Measurements from ENCODE around the gene SMAD3.

SMAD3 gene

GRCh38 chr15:67047149-67047661 lies 18.2 kb upstream of the SMAD3 start:
- Histone ChIP-seq H3K27me3 (ENCODE audit: control insufficient read depth in 1 of 2, insufficient read depth in 2 of 2, low read length in 2 of 2) (no peaks in the 10 kb centered on the region), H3K9me3 (ENCODE audit: control insufficient read depth in 1 of 2, low read length in 2 of 2) (no peaks in the 10 kb centered on the region), H3K36me3 (ENCODE audit: control insufficient read depth in 1 of 2, insufficient read depth in 2 of 2, low read length in 2 of 2) (no peaks in the 10 kb centered on the region), H3K9ac (ENCODE audit: low read depth in 1 of 2, low read length in 2 of 2) (no peak overlapping the region), H3K27ac (ENCODE audit: low read depth, low read length) (no peak overlapping the region), H3K4me1 (ENCODE audit: control insufficient read depth in 1 of 2, insufficient read depth in 2 of 2, low read length in 2 of 2) (peaks cover 64 to 71% of the 10 kb centered on the region in 2 donors), H3K4me3 (ENCODE audit: low read depth in 1 of 2, low read length in 2 of 2) (no peak overlapping the region)

- H3K27me3 ChIP-seq (ENCODE audit: control insufficient read depth in 1 of 2, insufficient read depth in 2 of 2, low read length in 2 of 2): no peaks in the 10 kb centered on the region
- H3K9me3 ChIP-seq (ENCODE audit: control insufficient read depth in 1 of 2, low read length in 2 of 2): no peaks in the 10 kb centered on the region
- peak overlapping the region; percentile 43 for H3K4me3 ChIP-seq (ENCODE audit: low read depth in 1 of 2, low read length in 2 of 2)
- no peaks in the 10 kb centered on the region for H3K36me3 ChIP-seq (ENCODE audit: control insufficient read depth in 1 of 2, insufficient read depth in 2 of 2, low read length in 2 of 2)
- peaks cover 51 to 58% of the 10 kb centered on the region in 2 donors for H3K4me1 ChIP-seq (ENCODE audit: control insufficient read depth in 1 of 2, insufficient read depth in 2 of 2, low read length in 2 of 2)
- H3K27ac ChIP-seq (ENCODE audit: low read depth, low read length): peak overlapping the region; percentile 92
- peak overlapping the region; percentile 58 to 71 for H3K9ac ChIP-seq (ENCODE audit: low read depth in 1 of 2, low read length in 2 of 2)
Observed at GRCh38 chr15:67048281-67049279, 16.8 kb upstream of the SMAD3 start.

GRCh38 chr15:67049351-67050044 lies 15.9 kb upstream of the SMAD3 start:
- Histone ChIP-seq H3K36me3 (ENCODE audit: control insufficient read depth in 1 of 2, insufficient read depth in 2 of 2, low read length in 2 of 2) (no peaks in the 10 kb centered on the region), H3K27me3 (ENCODE audit: control insufficient read depth in 1 of 2, insufficient read depth in 2 of 2, low read length in 2 of 2) (no peaks in the 10 kb centered on the region), H3K4me1 (ENCODE audit: control insufficient read depth in 1 of 2, insufficient read depth in 2 of 2, low read length in 2 of 2) (peaks cover 43 to 49% of the 10 kb centered on the region in 2 donors), H3K9me3 (ENCODE audit: control insufficient read depth in 1 of 2, low read length in 2 of 2) (no peaks in the 10 kb centered on the region), H3K9ac (ENCODE audit: low read depth in 1 of 2, low read length in 2 of 2) (peak overlapping the region; percentile 39 to 57), H3K27ac (ENCODE audit: low read depth, low read length) (peak overlapping the region; percentile 92), H3K4me3 (ENCODE audit: low read depth in 1 of 2, low read length in 2 of 2) (peak overlapping the region; percentile 40 to 43)

DNA sequence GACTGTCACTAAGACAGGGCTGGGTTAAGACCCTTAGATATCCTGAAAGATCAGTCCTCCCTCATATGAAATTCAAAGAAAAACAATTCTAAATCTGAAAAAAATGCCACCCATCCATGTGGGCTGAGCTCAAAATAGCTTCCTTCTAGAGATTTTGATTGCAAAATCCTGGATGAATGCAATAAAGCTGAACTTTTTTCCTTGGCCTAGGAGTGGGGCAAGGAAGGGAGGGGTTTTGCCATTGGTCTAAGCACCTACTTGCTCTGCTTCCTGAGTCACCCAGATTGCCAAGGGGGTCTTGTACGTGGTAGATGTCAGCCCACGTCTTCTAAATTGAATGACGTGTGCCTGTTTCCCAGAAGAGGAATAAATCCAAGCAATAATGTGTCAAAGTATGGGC lies 15.3 kb upstream of the SMAD3 start:
- Histone ChIP-seq H3K4me3 (ENCODE audit: low read depth in 1 of 2, low read length in 2 of 2) (no peak overlapping the region), H3K27me3 (ENCODE audit: control insufficient read depth in 1 of 2, insufficient read depth in 2 of 2, low read length in 2 of 2) (no peaks in the 10 kb centered on the region), H3K4me1 (ENCODE audit: control insufficient read depth in 1 of 2, insufficient read depth in 2 of 2, low read length in 2 of 2) (peaks cover 42 to 47% of the 10 kb centered on the region in 2 donors), H3K27ac (ENCODE audit: low read depth, low read length) (peak overlapping the region; percentile 92), H3K9ac (ENCODE audit: low read depth in 1 of 2, low read length in 2 of 2) (no peak overlapping the region), H3K36me3 (ENCODE audit: control insufficient read depth in 1 of 2, insufficient read depth in 2 of 2, low read length in 2 of 2) (no peaks in the 10 kb centered on the region), H3K9me3 (ENCODE audit: control insufficient read depth in 1 of 2, low read length in 2 of 2) (no peaks in the 10 kb centered on the region)

DNA sequence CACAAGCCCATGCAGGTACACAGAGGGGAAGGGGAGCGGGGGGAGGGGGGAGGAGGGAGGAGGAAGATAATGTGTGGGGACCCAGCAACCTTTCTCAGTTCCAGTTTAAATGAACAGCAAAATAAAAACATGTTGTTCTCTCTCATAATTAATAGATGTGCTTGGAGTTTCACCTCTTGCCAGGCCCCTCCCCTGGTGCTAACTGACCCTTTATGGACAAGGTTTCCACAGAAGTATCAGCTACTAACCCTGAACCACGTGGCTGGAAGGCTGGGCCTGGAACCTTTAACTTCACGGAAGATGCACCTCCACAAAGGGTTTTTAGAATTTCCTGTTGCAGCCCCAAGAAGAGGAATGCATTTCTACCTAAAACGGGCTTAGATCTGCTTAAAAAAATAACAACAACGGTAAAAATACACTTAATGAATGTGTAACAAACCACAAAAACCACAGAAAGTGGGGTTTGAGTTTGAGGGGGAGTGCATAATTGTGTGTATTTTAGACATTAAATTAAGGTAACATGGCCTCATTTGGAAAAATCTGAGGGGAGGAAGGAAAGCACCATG lies 14.8 kb upstream of the SMAD3 start:
- Histone ChIP-seq H3K9me3 (ENCODE audit: control insufficient read depth in 1 of 2, low read length in 2 of 2) (no peaks in the 10 kb centered on the region), H3K4me3 (ENCODE audit: low read depth in 1 of 2, low read length in 2 of 2) (no peak overlapping the region), H3K9ac (ENCODE audit: low read depth in 1 of 2, low read length in 2 of 2) (no peak overlapping the region), H3K4me1 (ENCODE audit: control insufficient read depth in 1 of 2, insufficient read depth in 2 of 2, low read length in 2 of 2) (peaks cover 42 to 46% of the 10 kb centered on the region in 2 donors), H3K36me3 (ENCODE audit: control insufficient read depth in 1 of 2, insufficient read depth in 2 of 2, low read length in 2 of 2) (no peaks in the 10 kb centered on the region), H3K27ac (ENCODE audit: low read depth, low read length) (peak overlapping the region; percentile 92), H3K27me3 (ENCODE audit: control insufficient read depth in 1 of 2, insufficient read depth in 2 of 2, low read length in 2 of 2) (no peaks in the 10 kb centered on the region)

- Histone ChIP-seq H3K27me3 (ENCODE audit: control insufficient read depth in 1 of 2, insufficient read depth in 2 of 2, low read length in 2 of 2) (no peaks in the 10 kb centered on the region), H3K4me1 (ENCODE audit: control insufficient read depth in 1 of 2, insufficient read depth in 2 of 2, low read length in 2 of 2) (peaks cover 46% of the 10 kb centered on the region in 2 donors), H3K9me3 (ENCODE audit: control insufficient read depth in 1 of 2, low read length in 2 of 2) (no peaks in the 10 kb centered on the region), H3K9ac (ENCODE audit: low read depth in 1 of 2, low read length in 2 of 2) (no peak overlapping the region), H3K4me3 (ENCODE audit: low read depth in 1 of 2, low read length in 2 of 2) (no peak overlapping the region), H3K36me3 (ENCODE audit: control insufficient read depth in 1 of 2, insufficient read depth in 2 of 2, low read length in 2 of 2) (no peaks in the 10 kb centered on the region), H3K27ac (ENCODE audit: low read depth, low read length) (no peak overlapping the region)
Observed at GRCh38 chr15:67051088-67052045, 14.0 kb upstream of the SMAD3 start.

DNA sequence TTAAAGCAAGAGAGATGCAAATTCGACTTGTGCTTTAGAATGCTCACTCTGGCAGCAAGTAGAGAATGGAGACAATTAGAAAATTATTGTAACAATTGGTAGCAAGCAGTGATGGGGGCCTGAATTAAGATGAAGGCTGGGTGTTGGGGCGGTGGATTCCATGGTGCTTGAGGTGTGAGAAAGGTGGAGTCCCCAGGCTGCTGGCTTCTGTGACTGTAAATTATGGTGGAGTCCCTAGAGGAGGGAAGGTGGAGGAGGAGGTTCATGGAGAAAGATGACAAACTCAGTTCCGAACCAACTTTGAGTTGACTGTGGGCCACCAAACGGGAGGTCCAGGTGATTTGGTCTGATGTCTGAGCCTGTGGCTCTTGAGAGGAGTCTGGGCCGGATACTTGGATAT lies 10.7 kb upstream of the SMAD3 start:
- no peaks in the 10 kb centered on the region for H3K9me3 ChIP-seq (ENCODE audit: control insufficient read depth in 1 of 2, low read length in 2 of 2)
- H3K27ac ChIP-seq (ENCODE audit: low read depth, low read length): no peak overlapping the region
- H3K27me3 ChIP-seq (ENCODE audit: control insufficient read depth in 1 of 2, insufficient read depth in 2 of 2, low read length in 2 of 2): no peaks in the 10 kb centered on the region
- H3K36me3 ChIP-seq (ENCODE audit: control insufficient read depth in 1 of 2, insufficient read depth in 2 of 2, low read length in 2 of 2): no peaks in the 10 kb centered on the region
- H3K4me1 ChIP-seq (ENCODE audit: control insufficient read depth in 1 of 2, insufficient read depth in 2 of 2, low read length in 2 of 2): peaks cover 32 to 36% of the 10 kb centered on the region in 2 donors
- H3K4me3 ChIP-seq (ENCODE audit: low read depth in 1 of 2, low read length in 2 of 2): no peak overlapping the region
- H3K9ac ChIP-seq (ENCODE audit: low read depth in 1 of 2, low read length in 2 of 2): no peak overlapping the region

GRCh38 chr15:67059127-67059553 lies 6.3 kb upstream of the SMAD3 start:
- Histone ChIP-seq H3K9ac (ENCODE audit: low read depth in 1 of 2, low read length in 2 of 2) (peak overlapping the region; percentile 22 to 51), H3K4me3 (ENCODE audit: low read depth in 1 of 2, low read length in 2 of 2) (peak overlapping the region; percentile 55 to 66), H3K9me3 (ENCODE audit: control insufficient read depth in 1 of 2, low read length in 2 of 2) (no peaks in the 10 kb centered on the region), H3K27ac (ENCODE audit: low read depth, low read length) (peak overlapping the region; percentile 36), H3K4me1 (ENCODE audit: control insufficient read depth in 1 of 2, insufficient read depth in 2 of 2, low read length in 2 of 2) (peaks cover 26 to 36% of the 10 kb centered on the region in 2 donors), H3K36me3 (ENCODE audit: control insufficient read depth in 1 of 2, insufficient read depth in 2 of 2, low read length in 2 of 2) (no peaks in the 10 kb centered on the region), H3K27me3 (ENCODE audit: control insufficient read depth in 1 of 2, insufficient read depth in 2 of 2, low read length in 2 of 2) (no peaks in the 10 kb centered on the region)

DNA sequence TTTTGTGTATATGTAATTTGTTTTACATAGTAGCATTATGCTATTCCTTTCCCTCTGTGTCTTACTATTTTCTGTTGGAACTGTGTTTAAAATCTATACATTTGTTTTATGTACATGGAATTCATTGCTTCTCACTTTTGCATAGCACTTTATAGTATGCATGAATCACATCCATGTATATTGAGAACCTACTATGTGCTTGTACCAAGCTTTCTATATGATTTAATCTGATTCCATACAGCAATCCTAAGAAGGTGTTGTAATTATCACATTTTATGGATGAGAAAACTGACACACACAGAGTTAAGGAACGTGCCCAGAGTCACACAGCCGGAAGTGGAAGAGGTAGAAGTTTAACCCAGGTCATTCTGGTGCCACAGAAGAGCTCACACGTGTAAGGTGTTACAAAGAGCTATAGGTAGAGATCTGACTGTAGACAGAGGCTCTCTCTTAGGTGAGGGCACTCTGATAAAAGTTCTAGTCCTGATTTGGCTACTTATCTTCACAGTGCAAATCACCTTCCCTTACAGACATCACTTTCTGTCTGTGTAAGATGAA lies 3.5 kb upstream of the SMAD3 start:
- Histone ChIP-seq H3K27me3 (ENCODE audit: control insufficient read depth in 1 of 2, insufficient read depth in 2 of 2, low read length in 2 of 2) (no peaks in the 10 kb centered on the region), H3K4me3 (ENCODE audit: low read depth in 1 of 2, low read length in 2 of 2) (peak overlapping the region; percentile 28 to 41), H3K4me1 (ENCODE audit: control insufficient read depth in 1 of 2, insufficient read depth in 2 of 2, low read length in 2 of 2) (peaks cover 22 to 34% of the 10 kb centered on the region in 2 donors), H3K27ac (ENCODE audit: low read depth, low read length) (peak overlapping the region; percentile 65), H3K9ac (ENCODE audit: low read depth in 1 of 2, low read length in 2 of 2) (peak overlapping the region in 1 of 2 donors; percentile 56), H3K9me3 (ENCODE audit: control insufficient read depth in 1 of 2, low read length in 2 of 2) (no peaks in the 10 kb centered on the region), H3K36me3 (ENCODE audit: control insufficient read depth in 1 of 2, insufficient read depth in 2 of 2, low read length in 2 of 2) (no peaks in the 10 kb centered on the region)

Data from duodenal mucosa (tissue), 2 donors.